NT2/D1 (cell line): Measurements from ENCODE around the gene STAB1.

Source experiments
- SUZ12 ChIP-seq: IDR thresholded peaks from 2 replicates; pipeline ENCODE4 v1.6.1; 2011; ENCODE audit not compliant: insufficient read length, insufficient read depth; ENCODE audit errors: extremely low read depth
- YY1 ChIP-seq: IDR thresholded peaks from 2 replicates; pipeline ENCODE4 v1.6.1; 2011; ENCODE audit not compliant: insufficient read length, insufficient read depth

DNA sequence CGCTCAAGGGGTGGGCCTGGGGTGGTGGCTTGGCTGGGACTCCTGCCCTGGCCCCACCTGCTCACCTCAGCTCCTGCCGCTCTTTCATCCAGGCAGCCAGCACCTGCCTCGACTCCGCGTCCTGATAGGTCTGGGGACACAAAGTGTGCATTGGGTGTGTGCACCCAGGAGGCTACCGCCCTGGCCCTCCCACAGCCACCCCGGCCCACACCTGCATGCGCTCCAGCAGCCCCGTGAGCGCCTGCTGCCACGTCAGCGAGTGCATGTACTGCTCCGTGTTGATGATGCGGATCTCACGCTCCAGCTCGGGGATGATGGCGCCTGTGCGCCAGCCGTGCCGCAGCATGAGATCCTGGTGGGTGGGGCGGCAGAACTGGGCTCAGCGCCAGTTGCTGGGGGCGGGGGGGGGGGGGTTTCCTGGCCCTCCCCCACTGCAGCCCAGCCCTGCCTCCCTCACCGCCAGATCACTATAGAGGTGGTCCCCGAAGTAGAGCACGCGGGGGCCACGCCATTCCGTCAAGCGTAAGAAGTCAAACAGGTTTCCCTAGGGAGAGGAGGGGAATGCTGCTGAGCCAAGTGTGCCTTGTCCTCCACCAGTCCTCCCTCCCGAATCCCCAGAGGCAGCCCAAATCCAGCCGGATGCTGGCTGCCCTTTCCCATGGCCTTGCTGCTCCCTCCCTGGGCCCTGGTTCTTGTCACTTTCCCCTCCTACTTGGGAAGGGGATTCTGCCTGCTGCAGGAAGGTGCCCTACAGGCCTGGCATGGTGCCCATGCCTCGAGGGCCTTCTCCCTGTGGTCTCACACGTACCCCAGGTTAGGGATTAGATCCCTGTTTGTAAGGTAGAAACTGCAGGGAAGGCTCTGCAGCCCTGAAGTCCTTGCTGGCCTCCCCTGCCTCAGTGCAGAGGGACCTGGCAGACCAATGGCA lies 29.9 kb downstream of the STAB1 start:
- TF ChIP-seq YY1 = no peak
- no peak for TF ChIP-seq SUZ12
